HepG2 (cell line): Measurements from ENCODE around the gene ZNF281. TPM values are rescaled to one million over a fixed set of nuclear protein-coding genes. Genes with fewer than 3 reads are reported as not detected.
A peak's percentile ranks its signal among the peaks of the same experiment; 100 is the strongest.

ENCODE experiments used
- ATAC-seq: fragments of 200-7000 bp; cut with Tn5 transposase; 3 replicates; pipeline ENCODE4 v1.9.1; 2020; ENCODE audit warnings: mild to moderate bottlenecking, moderate library complexity
- BruUV-seq: library from RNA; stranded (reverse); fragments of 400-500 nt; replicated peaks from 2 replicates; lab custom pipeline; 2021; lab: Mats Ljungman, UMichigan
- CTCF ChIA-PET: fragments of 300-600 bp; formaldehyde crosslinking; extraction: SDS; loops from one replicate; lab custom pipeline; 2021; ENCODE audit warnings: low total read pairs, inconsistent platforms, low intra/inter-chr PET ratio; lab: Yijun Ruan, JAX
- POLR2A ChIA-PET: fragments of 350-600 bp; sonication (Branson Sonifier 250); formaldehyde crosslinking; loops from one replicate; lab custom pipeline; 2020; ENCODE audit warnings: antibody characterized with exemption, inconsistent platforms; lab: Yijun Ruan, JAX
- DNase-seq: peaks from one replicate; pipeline ENCODE4 v3.0.0-alpha.2; 2015; ENCODE audit warnings: low spot score
- FAIRE-seq: peaks from 3 replicates; lab custom pipeline; 2011; peaks lifted over from hg19 to GRCh38; lab: Jason Lieb, UNC
- H2AFZ ChIP-seq: one replicate; pipeline ENCODE4 v1.6.1; 2011; ENCODE audit warnings: low read length, inconsistent platforms
- H3K27ac ChIP-seq: fragments of 300-600 bp; 3 replicates; pipeline ENCODE4 v1.8.0; 2011; ENCODE audit warnings: mixed run types, mild to moderate bottlenecking, mixed read lengths, low read length, inconsistent platforms; ENCODE audit not compliant: insufficient read depth; ENCODE audit errors: extremely low read length
- H3K27me3 ChIP-seq, 2 experiments: fragments of 200-600 bp in 1 of 2; 2 replicates in 1 of 2; 3 replicates in 1 of 2; pipeline versions ENCODE4 v1.6.0 to v1.8.0; 2011; ENCODE audit warnings: low read length in 2 of 2, mild to moderate bottlenecking in 2 of 2, moderate library complexity in 2 of 2, inconsistent platforms in 1 of 2; ENCODE audit not compliant: insufficient read depth in 2 of 2, control insufficient read depth in 1 of 2
- H3K36me3 ChIP-seq, 2 experiments: fragments of 200-600 bp in 1 of 2; replicated peaks in 1 of 2; 2 replicates in 1 of 2; 3 replicates in 1 of 2; pipeline versions ENCODE4 v1.5.1 to v1.8.0; 2011; ENCODE audit warnings: low read length in 2 of 2, inconsistent platforms in 1 of 2; ENCODE audit not compliant: insufficient read depth in 2 of 2, control insufficient read depth in 1 of 2
- H3K4me1 ChIP-seq: 2 replicates; pipeline ENCODE4 v1.5.1; 2012; ENCODE audit warnings: low read length, inconsistent platforms; ENCODE audit not compliant: insufficient read depth
- H3K4me2 ChIP-seq: 2 replicates; pipeline ENCODE4 v1.6.0; 2011; ENCODE audit warnings: low read depth, low read length, inconsistent platforms
- H3K4me3 ChIP-seq, 3 experiments: fragments of 200-600 bp in 1 of 3; sonication (generic), shearing (Covaris generic) in 1 of 3; replicated peaks in 1 of 3; 2 replicates each; pipeline ENCODE4 v1.5.1; 2011 to 2016; ENCODE audit warnings: low read length in 3 of 3, inconsistent platforms in 2 of 3, low read depth in 2 of 3, mild to moderate bottlenecking in 2 of 3, control low read depth in 1 of 3, mixed read lengths in 1 of 3; ENCODE audit not compliant: insufficient read depth in 1 of 3
- H3K79me2 ChIP-seq: one replicate; pipeline ENCODE4 v1.6.1; 2011; ENCODE audit warnings: low read length, inconsistent platforms; ENCODE audit not compliant: insufficient read depth
- H3K9ac ChIP-seq: 2 replicates; pipeline ENCODE4 v1.6.0; 2011; ENCODE audit warnings: mild to moderate bottlenecking, low read depth, low read length, inconsistent platforms; ENCODE audit not compliant: insufficient read depth
- H3K9me3 ChIP-seq: 2 replicates; pipeline ENCODE4 v1.5.1; 2012; ENCODE audit warnings: mild to moderate bottlenecking, low read length
- H4K20me1 ChIP-seq: 2 replicates; pipeline ENCODE4 v1.6.0; 2011; ENCODE audit warnings: inconsistent platforms, mild to moderate bottlenecking, low read length, moderate library complexity; ENCODE audit not compliant: insufficient read depth
- CC2D1A ChIP-seq: sonication (generic); formaldehyde crosslinking; IDR thresholded peaks from 2 replicates; pipeline ENCODE4 v1.8.1; 2023; ENCODE audit warnings: mild to moderate bottlenecking, missing genetic modification reagents
- HNF4G ChIP-seq, 2 experiments: sonication (generic) in 1 of 2; formaldehyde crosslinking in 1 of 2; IDR thresholded peaks; 2 replicates each; pipeline versions ENCODE4 v1.4.0 to v1.6.1; 2011 to 2020; ENCODE audit warnings: borderline replicate concordance in 2 of 2, low read depth in 2 of 2, mild to moderate bottlenecking in 2 of 2, low read length in 1 of 2, missing genetic modification reagents in 1 of 2, moderate library complexity in 1 of 2
- RBM22 ChIP-seq: fragments of 200-400 bp; formaldehyde crosslinking; optimal IDR thresholded peaks from 2 replicates; pipeline ENCODE3; 2017; ENCODE audit warnings: mild to moderate bottlenecking, low read length, moderate library complexity
- ZNF17 ChIP-seq: sonication (generic); formaldehyde crosslinking; IDR thresholded peaks from 2 replicates; pipeline ENCODE4 v1.5.0; 2020; ENCODE audit warnings: mild to moderate bottlenecking, missing genetic modification reagents
- WGBS: methylation state at CpG from one replicate; pipeline ENCODE4 v1.1.6; 2017; ENCODE audit warnings: low lambda C conversion rate; 5-methylcytosine and 5-hydroxymethylcytosine counted together
- in situ Hi-C: cut with HindIII; loops from 2 replicates; pipeline ENCODE4 v1.10.0; 2017; ENCODE audit warnings: low pct_unique_long_range_greater_than_20kb; ENCODE audit not compliant: extremely low pct_ligation_motif_present
- intact Hi-C: fragments of 100-400 bp; cut with micrococcal nuclease; formaldehyde crosslinking; loops from one replicate; pipeline ENCODE4 v1.10.0; 2022; ENCODE audit not compliant: unreplicated experiment
- polyA plus RNA-seq, 8 experiments: library from polyadenylated mRNA; depleted of rRNA in 3 of 8; stranded (reverse) in 7 of 8; unstranded in 1 of 8; fragments of >200 nt; fragmentation: Illumina TruSeq in 4 of 8; extraction: Trizol in 4 of 8; gene quantifications; 2 replicates each; pipeline versions ENCODE4 v1.2.1 to v1.2.3, GENCODE V29; 2011 to 2016; ENCODE audit warnings: low read depth in 4 of 8, missing spikeins in 1 of 8, mixed read lengths in 1 of 8; ENCODE audit not compliant: insufficient read depth in 1 of 8
- total RNA-seq, 5 experiments: library from RNA; depleted of rRNA; stranded (reverse); fragments of >200 nt; fragmentation: Illumina TruSeq; extraction: Trizol; gene quantifications; 2 replicates each; pipeline ENCODE4 v1.2.3, GENCODE V29; 2016; ENCODE audit warnings: low read depth in 1 of 5
- TF ChIP-seq, protein P1 (sequence below): sonication (generic); formaldehyde crosslinking; IDR thresholded peaks from 2 replicates; pipeline ENCODE4 v1.5.1; 2020; ENCODE audit warnings: mild to moderate bottlenecking, missing genetic modification reagents, borderline replicate concordance
- TF ChIP-seq, protein P2 (sequence below): IDR thresholded peaks from 2 replicates; pipeline ENCODE4 v1.6.1; 2012; ENCODE audit warnings: low read length, improper control_type of control experiment
- TF ChIP-seq, protein P3 (sequence below): sonication (generic); formaldehyde crosslinking; IDR thresholded peaks from 2 replicates; pipeline ENCODE4 v1.4.0; 2020; ENCODE audit warnings: missing genetic modification reagents

The ZNF281 gene
- total and polyA plus RNA-seq, 2 of the 13 experiments (the other 11 are each of a cell fraction or from before 2014, with no cell fraction given), result 7.7 to 20.6 TPM

DNA sequence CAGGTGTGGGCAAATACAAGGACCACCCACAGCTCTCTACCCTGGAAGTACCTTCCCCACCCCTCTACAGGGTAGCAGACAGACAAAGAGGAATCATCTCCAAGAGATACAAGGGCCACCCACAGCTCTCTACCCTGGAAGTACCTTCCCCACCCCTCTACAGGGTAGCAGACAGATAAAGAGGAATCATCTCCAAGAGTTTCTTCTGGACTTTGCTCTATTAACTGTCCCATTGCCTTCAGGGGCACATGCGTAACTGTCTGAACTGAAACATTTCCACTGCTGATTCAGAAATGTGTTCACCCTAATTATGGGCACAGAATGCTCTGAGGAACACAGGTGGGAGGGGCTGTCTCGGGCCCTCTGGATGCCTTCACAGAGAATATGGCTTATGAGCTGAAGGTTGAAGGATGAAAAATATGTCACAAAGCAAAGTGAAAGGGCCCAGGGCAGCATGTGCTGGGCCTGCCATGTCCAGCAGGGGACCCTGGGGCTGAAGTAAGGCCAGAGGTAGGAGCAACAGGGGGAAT lies 43.9 kb downstream of the ZNF281 start (continued):
- no peak for TF ChIP-seq HNF4G (IDR thresholded peaks at IDR 0.05; ENCODE audit: borderline replicate concordance, low read depth, low read length)
- no peak for TF ChIP-seq HNF4G (CRISPR knock-in tag; IDR thresholded peaks at IDR 0.05; ENCODE audit: borderline replicate concordance, low read depth)
- no peak for TF ChIP-seq CC2D1A (CRISPR knock-in tag)
- TF ChIP-seq, all 625 proteins: peak for 3

DNA sequence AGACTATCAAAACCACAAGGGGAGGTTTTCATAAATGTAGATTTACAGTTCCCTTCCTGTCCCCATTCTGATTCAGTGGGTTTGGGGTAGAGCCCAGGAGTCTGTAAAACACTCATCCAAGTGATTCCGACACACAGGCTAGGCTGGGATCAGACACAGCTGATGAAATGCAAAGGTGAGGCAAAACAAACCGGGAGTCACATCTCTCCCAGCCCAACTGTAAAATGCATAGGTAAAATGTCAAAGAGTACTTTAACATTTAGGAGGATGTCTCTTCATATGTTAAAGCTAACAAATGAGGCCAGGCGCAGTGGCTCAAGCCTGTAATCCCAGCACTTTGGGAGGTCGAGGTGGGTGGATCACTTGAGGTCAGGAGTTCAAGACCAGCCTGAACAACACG lies 45.0 kb downstream of the ZNF281 start:
- 86% methylated on average over 5 of the region's 5 CpGs for WGBS
- no peak for ATAC-seq
- in situ Hi-C loops, result no loop called here
- ChIA-PET POLR2A (interaction anchor here (3.3 kb wide), 1 partner anchor 8 kb away, joined by 15 read pairs; no protein-coding TSS in a partner anchor), CTCF (no interaction called here)
- H3K4me2 ChIP-seq, result no peak overlapping the region
- H3K4me1 ChIP-seq, result peaks cover 70% of the 10 kb centered on the region
- H3K27me3 ChIP-seq, result no peaks in the 10 kb centered on the region
- H3K9ac ChIP-seq, result no peak overlapping the region
- no TSS peak for BruUV-seq
- no peaks in the 10 kb centered on the region for H3K9me3 ChIP-seq
- no peaks in the 10 kb centered on the region for H3K79me2 ChIP-seq
- no peak for DNase-seq
- H2AFZ ChIP-seq, result no peak overlapping the region
- H3K36me3 ChIP-seq, result no peaks in the 10 kb centered on the region; a peak in 1 of 5 replicates
- no peak overlapping the region for H3K4me3 ChIP-seq
- TF ChIP-seq, protein P1, sequence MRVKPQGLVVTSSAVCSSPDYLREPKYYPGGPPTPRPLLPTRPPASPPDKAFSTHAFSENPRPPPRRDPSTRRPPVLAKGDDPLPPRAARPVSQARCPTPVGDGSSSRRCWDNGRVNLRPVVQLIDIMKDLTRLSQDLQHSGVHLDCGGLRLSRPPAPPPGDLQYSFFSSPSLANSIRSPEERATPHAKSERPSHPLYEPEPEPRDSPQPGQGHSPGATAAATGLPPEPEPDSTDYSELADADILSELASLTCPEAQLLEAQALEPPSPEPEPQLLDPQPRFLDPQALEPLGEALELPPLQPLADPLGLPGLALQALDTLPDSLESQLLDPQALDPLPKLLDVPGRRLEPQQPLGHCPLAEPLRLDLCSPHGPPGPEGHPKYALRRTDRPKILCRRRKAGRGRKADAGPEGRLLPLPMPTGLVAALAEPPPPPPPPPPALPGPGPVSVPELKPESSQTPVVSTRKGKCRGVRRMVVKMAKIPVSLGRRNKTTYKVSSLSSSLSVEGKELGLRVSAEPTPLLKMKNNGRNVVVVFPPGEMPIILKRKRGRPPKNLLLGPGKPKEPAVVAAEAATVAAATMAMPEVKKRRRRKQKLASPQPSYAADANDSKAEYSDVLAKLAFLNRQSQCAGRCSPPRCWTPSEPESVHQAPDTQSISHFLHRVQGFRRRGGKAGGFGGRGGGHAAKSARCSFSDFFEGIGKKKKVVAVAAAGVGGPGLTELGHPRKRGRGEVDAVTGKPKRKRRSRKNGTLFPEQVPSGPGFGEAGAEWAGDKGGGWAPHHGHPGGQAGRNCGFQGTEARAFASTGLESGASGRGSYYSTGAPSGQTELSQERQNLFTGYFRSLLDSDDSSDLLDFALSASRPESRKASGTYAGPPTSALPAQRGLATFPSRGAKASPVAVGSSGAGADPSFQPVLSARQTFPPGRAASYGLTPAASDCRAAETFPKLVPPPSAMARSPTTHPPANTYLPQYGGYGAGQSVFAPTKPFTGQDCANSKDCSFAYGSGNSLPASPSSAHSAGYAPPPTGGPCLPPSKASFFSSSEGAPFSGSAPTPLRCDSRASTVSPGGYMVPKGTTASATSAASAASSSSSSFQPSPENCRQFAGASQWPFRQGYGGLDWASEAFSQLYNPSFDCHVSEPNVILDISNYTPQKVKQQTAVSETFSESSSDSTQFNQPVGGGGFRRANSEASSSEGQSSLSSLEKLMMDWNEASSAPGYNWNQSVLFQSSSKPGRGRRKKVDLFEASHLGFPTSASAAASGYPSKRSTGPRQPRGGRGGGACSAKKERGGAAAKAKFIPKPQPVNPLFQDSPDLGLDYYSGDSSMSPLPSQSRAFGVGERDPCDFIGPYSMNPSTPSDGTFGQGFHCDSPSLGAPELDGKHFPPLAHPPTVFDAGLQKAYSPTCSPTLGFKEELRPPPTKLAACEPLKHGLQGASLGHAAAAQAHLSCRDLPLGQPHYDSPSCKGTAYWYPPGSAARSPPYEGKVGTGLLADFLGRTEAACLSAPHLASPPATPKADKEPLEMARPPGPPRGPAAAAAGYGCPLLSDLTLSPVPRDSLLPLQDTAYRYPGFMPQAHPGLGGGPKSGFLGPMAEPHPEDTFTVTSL (CRISPR knock-in tag), result no peak
- TF ChIP-seq, protein P2, sequence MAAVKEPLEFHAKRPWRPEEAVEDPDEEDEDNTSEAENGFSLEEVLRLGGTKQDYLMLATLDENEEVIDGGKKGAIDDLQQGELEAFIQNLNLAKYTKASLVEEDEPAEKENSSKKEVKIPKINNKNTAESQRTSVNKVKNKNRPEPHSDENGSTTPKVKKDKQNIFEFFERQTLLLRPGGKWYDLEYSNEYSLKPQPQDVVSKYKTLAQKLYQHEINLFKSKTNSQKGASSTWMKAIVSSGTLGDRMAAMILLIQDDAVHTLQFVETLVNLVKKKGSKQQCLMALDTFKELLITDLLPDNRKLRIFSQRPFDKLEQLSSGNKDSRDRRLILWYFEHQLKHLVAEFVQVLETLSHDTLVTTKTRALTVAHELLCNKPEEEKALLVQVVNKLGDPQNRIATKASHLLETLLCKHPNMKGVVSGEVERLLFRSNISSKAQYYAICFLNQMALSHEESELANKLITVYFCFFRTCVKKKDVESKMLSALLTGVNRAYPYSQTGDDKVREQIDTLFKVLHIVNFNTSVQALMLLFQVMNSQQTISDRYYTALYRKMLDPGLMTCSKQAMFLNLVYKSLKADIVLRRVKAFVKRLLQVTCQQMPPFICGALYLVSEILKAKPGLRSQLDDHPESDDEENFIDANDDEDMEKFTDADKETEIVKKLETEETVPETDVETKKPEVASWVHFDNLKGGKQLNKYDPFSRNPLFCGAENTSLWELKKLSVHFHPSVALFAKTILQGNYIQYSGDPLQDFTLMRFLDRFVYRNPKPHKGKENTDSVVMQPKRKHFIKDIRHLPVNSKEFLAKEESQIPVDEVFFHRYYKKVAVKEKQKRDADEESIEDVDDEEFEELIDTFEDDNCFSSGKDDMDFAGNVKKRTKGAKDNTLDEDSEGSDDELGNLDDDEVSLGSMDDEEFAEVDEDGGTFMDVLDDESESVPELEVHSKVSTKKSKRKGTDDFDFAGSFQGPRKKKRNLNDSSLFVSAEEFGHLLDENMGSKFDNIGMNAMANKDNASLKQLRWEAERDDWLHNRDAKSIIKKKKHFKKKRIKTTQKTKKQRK, result no peak
- TF ChIP-seq ZNF17 (CRISPR knock-in tag) (no peak), RBM22 (no peak)
- TF ChIP-seq, protein P3, sequence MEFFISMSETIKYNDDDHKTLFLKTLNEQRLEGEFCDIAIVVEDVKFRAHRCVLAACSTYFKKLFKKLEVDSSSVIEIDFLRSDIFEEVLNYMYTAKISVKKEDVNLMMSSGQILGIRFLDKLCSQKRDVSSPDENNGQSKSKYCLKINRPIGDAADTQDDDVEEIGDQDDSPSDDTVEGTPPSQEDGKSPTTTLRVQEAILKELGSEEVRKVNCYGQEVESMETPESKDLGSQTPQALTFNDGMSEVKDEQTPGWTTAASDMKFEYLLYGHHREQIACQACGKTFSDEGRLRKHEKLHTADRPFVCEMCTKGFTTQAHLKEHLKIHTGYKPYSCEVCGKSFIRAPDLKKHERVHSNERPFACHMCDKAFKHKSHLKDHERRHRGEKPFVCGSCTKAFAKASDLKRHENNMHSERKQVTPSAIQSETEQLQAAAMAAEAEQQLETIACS (CRISPR knock-in tag), result no peak
- TF ChIP-seq, all 625 proteins: peak for 0
- no peak for FAIRE-seq
- intact Hi-C loops, result no loop called here
- Histone ChIP-seq H4K20me1 (no peaks in the 10 kb centered on the region), H3K27ac (peak overlapping the region; percentile 53)
